ENCODE data around the gene RBM17.
A peak's percentile ranks its signal among the peaks of the same experiment; 100 is the strongest.
"Not testable (repeated sequence)": the region's sequence is repeated elsewhere in the genome, so short reads cannot be mapped to it uniquely, and the experiment has no call there.

RBM17 gene

DNA sequence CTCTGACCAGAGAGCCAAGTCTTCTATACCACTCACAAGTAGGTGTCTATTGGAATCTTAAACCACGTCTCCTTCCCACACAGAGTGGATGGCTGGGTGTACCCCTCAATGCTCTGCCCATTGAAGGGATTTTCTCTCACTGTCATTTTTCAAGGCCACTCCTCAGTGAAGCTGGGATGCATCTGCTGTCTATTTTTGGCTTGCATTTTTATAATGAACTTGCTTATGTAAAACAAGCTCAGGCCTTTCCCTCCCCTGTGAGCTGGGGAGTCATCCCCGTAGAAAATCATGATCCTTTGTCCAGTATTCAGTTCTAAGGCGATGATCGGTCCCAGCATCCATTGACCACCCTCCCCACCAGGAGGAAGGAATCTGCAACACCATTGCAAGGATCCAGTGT, 9.8 kb upstream of the RBM17 start:
- no peak for DNase-seq (ENCODE audit: low read depth, low spot score)

DNA sequence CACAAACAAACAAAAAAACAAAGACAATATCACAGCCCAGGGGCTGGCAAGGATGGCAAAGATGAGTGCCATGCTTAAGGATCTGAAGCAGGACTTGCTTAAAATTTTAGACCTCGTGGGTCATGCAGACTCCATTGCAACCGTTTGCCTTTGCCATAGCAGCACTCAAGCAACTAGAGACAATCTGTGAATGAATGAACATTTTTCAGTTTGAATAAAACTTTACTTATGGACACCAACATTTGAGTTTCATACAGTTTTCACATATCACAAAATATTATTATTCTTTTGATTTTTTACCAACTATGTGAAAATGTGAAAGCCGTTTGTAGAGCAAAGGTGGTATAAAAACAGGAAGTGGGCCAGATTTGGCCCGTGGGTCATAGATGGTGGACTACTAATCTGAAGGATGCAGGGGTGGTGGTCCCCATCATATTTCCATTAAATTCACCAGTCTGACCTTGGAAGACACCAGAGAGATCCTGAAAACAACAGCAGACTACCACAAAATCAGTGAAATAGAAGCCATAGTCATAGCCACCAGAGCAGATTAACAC, 8.3 kb upstream of the RBM17 start:
- no peak for DNase-seq (ENCODE audit: low read depth, low spot score)

DNA sequence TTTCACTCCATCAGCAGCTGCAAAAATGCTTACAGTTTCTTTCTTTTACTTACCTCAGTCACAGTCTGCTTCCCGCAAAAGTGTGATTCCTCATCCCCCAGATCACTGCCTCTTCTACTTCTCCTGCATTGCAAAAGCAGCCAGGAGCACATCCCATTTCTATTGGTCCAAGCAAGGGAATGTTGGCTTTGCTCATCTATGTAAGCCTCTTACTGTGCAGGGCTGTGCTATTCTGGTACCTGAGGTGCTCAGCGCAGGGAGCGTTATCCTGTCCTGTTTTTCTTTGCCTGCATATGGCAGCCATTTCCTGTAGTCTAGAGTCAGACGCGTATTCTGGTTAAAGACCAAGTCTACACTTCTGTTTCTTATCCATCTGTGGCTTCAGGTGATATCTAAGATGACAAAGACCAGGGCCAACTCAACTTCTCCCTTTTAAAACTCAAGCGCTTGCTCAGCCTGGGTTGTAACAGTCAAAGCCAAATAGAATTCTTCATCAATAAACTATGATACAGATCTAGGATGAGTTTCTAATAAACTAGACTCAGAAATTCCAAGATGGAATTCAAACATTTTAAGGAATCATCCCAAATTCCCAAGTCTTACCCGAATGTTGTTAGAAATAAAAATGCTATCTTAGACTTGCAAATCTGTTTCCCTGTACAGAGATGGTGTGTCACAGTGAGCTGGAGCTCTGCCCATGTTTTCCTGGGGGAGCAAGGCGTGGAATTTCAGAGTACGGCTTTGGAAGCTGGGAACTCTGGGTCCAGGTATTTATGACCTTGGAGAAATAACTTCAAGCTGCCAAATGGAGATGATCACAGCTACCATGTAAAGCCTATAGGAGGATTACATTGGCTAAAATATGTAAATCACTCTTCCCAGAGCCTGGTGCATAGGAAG, 6.1 kb upstream of the RBM17 start:
- DNase-seq (ENCODE audit: low read depth, low spot score): no peak

DNA sequence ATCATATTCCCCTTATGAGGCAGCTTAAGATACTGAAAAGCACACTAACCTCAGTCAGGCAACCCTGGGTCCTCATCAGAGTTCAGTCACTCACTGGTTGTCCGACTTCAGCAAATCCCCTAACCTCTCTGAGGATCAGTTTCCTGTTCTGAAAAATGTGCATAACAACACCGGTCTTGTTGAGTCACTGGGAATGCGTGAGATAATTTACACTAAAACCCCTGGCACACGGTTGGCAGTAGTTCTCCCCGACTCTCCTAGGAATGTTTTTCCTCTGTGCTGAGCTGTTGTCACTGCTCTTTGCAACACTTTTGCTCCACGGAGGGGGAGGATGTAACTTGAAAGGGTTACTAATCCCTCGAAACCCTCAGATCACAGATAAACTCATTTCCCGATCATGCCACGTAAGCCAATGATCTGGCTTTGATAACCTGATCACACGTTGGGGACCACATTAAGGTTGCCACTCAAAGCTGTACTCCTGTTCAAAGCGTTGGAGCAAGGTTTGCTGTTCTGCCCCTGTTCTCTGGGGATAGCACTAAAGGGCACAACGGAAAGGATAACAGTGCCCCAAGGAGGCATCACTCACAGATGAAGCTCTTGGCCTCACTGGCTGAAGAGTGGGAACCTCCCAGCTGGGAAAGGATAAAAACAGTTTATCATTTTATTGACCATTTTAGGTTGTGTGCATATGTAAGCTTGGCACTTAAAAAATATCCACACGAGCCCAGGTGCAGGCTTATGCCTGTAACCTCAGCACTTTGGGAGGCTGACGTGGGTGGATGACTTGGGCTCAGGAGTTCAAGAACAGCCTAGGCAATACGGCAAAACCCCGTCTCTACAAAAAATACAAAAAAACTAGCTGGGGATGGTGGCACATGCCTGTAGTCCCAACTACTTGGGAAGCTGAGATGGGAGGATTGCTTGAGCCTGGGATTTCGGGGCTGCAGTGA, 5.0 kb upstream of the RBM17 start:
- no peak for DNase-seq (ENCODE audit: low read depth, low spot score)

DNA sequence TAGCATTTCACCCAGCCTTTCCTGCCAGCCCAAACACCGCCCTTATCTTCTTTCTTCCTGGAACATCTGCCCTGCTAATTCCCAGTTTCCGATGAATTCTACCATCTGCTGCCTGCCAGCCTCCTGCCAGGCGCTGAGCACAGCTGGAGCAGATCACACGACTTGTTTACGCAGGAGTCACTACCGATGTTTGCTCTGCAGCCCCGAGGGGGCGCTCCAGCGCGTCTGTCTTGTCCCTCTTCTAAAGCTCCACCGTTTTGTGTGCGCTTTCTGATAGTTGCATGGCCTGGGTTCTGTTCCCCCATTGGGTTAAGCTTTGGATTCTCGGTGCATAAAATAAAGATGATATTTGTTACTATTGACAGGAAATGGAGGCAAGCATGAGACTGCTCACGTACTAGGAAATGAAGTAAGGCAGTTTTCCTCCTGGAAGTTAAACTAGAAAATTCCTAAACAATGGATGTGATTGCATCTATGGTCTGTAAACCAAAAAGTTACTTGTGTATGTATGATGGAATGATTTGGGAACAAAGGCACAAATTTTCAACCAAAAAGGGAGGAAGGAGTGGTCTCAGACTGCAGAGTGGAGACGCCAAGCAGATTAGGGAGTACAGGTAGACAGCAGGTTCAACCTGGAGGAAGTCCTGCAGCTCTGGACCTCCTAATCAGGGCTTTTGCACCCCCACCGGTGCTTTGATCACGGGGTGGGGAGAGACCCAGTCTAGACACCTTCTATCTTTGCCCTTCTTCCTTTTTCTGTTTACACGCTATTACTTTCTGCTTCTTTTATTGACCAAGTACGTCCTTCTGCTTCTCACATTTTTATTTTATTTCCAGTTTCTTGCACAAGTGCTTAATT, 2.2 kb upstream of the RBM17 start:
- peak; percentile 75 for DNase-seq (ENCODE audit: low read depth, low spot score)

DNA sequence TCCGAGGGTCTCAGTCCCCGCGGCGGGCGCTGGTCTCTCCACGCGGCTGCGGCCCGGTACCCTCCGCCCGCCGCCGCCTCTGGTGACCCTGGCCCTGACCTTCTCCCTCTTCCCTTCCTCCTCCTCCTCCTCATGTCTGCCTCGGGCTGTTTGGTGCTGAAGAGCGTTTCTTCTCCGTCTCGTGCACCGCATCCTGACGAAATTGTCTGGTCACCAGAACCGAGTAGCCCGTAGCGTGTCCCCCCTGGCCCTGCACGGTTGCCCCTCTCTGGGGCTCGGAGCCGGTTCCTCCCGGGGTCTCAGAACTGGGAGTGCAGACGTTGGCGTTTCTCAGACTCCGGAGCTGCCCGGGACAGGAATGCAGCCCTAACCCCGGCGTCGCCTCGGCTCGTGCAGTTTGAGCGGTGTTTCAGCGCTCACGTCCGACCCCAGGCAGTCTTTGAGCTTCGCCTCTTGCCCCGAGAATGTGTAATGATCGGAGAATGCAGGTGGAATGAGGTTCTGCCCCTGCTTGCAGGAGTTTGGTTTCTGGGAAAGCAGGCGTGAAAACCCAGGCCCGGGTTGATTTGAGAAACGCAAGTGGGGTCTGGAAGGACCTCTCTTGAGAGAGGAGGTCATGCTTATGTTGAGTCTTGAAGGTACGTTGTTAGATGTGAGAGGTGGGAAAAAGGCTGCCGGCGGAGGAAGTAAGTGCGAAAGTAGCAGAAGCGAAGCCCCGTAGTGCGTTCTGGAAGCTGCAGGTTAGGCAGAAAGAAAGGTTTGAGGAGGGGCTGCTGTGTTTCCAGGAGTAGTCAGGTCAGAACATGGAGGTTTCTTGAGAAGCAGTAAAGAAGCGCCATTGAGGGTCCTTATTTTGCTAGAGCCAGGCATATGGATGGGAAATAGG, 743 bp downstream of the RBM17 start:
- no peak for DNase-seq (ENCODE audit: low read depth, low spot score)

DNA sequence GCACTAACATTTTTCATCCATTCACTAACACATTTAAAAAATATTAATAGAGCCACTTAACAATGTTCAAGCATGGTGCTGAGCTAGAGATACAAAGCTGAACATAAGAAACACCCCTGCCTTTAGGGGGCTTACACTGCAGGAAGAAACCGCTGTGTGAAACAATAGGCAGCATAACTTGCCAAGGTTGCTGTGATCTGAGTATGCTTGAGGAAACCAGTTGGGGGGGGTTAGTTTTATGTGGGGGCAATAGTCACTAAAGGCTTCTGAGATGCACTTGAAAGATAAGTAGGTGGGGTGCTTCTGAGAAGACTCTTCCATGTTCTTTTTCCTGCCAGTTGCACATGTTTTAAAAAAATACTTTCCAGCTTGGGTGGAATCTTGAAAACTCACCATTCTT, 2.8 kb downstream of the RBM17 start:
- no peak for DNase-seq (ENCODE audit: low read depth, low spot score)

DNA sequence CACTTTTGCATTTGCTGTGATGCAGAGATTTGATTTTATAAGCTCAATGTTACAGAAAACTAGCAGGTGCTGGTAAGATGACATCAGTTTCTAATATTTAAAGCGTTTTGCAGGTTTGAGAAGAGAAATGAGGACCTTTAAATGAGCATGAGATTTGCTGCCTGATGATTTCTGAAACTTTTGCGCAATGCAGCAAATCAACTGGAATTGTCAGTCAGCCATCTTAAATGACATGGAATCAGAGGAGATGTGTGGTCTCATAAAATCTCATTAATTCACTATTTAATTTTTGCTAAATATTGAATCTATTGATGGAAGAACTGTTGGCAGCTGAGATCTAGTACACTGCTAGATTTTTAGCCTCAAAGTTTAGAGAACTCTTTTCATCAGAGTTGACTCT, 3.9 kb downstream of the RBM17 start:
- DNase-seq (ENCODE audit: low read depth, low spot score): no peak

DNA sequence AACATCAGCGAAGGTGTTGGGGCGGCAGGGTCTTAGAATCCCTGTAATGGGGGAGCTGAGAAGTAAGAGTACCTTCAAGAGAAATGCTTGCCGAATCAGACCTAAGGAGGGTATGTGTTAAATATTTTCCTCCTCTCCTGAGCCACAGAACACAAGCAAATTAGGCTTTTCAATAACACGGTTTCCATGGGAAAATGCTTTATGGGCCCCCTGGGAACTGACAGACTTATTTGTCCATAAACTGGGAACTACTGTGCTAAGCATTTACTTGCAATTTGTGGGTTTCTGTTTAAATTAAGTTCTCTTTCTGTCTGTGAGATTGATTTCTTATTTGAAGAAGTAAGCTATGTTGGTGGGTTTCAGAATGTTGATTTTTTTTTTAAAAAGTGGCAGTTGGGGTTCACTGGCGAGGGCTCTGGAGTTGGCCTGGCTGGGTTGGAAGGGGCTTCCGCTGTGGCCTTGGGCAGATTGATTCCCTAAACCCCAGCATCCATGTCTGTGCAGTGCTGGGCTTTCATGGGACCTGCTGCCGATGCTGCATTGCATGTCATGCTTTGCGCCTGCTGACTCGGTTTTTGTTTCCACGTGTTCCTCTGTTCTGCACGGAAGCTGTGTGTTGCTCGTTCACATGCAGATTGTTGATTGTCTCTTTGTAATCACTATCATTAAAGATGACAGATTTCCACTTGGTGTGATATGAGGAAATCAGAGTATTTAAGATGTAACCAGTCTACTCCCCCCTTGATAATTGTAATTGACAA, 7.2 kb downstream of the RBM17 start:
- no peak for DNase-seq (ENCODE audit: low read depth, low spot score)

DNA sequence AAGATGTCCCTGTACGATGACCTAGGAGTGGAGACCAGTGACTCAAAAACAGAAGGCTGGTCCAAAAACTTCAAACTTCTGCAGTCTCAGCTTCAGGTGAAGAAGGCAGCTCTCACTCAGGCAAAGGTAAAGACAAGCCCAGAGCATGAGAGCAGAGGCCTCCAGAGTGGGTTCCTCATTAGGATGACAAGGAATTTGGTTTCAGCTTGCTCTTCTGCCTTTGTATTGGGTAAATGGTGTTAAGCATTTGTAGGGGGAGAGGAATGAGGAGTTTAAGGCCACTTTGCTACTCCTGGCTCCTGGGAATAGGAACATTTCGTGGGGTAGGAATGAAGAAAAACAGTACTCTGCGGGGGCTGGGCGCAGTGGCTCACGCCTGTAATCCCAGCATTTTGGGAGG, 8.2 kb downstream of the RBM17 start:
- DNase-seq (ENCODE audit: low read depth, low spot score): no peak

DNA sequence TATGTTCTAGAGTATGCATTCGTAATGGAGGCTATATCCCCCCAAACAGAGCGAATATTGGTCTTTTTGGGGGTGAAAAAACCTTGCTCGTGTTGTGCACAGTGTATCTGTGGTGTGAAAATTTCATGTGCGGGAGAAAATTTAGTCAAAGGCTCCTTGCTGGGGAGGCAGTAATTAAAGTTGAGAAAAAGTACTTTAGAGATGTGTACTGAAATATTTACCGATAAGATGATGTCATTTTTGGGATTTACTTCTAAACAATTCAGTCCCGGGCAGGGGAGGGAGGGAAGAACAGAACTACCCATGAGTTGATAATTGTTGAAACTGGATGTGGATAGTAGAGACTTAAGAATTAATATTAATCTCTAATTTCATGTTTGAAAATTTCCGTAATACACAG, 9.3 kb downstream of the RBM17 start:
- DNase-seq (ENCODE audit: low read depth, low spot score): no peak

DNA sequence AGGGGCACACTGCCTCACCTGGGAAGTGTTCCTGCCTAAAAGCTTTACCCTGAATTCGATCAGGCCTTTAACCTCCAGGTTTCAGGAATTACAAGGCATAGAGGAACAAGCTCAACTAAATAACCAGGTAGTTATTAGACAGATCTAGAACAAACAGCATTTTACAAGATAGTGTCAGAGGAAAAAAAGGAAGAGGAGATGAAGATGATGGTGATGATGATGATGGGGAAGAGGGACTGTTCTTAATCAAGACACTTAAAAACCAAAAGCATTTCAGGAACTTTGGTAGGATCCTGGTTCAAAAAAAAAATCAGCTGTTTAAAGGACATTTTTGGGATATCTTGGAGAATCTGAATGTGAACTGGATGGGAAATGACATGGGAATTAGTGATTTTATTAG, 11.5 kb downstream of the RBM17 start:
- no peak for DNase-seq (ENCODE audit: low read depth, low spot score)

DNA sequence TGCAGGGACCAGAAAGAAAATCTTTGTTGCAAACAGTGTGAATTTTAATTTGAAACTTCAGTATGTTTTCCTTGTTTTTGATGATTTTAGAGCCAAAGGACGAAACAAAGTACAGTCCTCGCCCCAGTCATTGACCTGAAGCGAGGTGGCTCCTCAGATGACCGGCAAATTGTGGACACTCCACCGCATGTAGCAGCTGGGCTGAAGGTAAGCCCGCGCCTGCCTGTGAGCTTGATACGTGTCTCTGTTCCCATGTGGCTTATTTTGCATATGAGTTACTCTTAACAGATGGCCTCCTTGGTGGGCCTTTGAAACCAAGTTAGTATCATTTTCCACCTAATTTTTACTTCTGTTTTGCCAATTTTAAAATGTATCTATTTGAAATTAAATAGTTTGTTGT, 12.3 kb downstream of the RBM17 start:
- no peak for DNase-seq (ENCODE audit: low read depth, low spot score)

DNA sequence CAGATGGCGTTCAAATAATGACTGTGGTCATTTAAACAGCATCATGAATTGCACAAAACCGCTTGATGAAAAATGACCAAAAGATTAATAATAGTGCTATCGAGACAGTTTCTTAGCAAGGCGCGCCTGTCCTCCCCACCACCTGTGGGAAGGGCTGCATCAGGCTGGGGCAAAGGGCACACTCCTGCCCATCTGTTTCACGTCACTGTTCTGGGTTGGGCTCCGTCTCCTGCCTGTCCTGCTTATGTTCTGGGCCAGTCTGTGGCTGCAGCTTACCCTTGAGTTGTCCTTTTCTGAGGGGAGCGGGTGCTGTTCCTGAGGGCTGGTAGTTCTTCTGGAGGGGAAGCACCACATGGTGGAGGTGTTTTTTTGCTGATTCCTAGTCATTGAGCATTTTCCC, 13.3 kb downstream of the RBM17 start:
- DNase-seq (ENCODE audit: low read depth, low spot score): no peak

DNA sequence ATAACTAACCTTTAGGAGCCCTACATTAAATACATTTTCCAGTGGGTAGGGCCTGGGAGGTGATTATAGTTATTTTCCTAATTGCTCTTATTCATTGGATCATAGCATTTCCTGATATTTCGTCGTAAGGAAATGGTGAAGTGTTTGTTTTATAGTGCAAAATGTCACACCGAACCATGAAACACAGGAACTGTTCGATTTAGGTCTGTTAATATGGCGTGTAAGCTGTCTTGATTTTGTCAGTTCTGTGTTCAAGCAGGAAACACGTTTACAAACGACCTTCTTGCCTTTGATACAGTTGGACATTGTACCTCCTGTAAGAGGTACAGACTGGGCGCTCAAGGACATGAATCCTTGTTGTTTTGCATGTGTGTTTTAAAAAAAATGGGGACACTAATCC, 14.8 kb downstream of the RBM17 start:
- DNase-seq (ENCODE audit: low read depth, low spot score): no peak

DNA sequence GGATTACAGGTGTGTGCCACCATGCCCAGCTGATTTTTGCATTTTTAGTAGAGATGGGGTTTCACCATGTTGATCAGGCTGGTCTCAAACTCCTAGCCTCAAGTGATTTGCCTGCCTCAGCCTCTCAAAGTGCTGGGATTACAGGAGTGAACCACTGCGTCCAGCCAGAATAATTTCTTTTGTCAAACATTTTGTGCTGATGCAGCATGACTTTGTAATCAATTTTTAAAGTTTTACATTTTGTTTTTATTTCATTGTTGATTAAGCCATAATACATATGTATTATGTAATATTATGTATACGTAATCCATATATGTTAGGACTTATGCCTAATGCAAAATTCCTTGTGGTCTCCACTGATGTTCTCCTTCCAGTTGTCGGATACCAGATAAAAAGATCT, 18.8 kb downstream of the RBM17 start:
- DNase-seq (ENCODE audit: low read depth, low spot score): not testable (repeated sequence)

DNA sequence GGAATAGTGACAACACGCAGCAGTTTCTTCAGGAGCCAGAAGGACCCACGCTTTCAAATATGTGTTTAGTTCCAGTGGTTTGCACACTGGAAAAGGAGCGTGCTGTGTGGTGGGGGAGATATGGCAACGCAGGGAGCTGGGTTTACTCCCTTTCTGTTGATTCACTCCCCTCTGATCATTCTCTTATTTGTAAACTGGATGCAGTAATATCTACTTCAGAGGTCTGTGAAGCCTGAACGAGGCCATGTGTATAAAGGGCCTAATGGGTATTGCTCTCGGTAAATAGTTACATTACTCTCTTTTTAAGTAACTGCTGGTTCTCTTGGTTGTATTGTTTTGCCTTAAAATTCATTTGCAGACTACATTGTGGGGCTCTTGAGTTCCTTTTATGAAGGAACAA, 19.2 kb downstream of the RBM17 start:
- no peak for DNase-seq (ENCODE audit: low read depth, low spot score)

DNA sequence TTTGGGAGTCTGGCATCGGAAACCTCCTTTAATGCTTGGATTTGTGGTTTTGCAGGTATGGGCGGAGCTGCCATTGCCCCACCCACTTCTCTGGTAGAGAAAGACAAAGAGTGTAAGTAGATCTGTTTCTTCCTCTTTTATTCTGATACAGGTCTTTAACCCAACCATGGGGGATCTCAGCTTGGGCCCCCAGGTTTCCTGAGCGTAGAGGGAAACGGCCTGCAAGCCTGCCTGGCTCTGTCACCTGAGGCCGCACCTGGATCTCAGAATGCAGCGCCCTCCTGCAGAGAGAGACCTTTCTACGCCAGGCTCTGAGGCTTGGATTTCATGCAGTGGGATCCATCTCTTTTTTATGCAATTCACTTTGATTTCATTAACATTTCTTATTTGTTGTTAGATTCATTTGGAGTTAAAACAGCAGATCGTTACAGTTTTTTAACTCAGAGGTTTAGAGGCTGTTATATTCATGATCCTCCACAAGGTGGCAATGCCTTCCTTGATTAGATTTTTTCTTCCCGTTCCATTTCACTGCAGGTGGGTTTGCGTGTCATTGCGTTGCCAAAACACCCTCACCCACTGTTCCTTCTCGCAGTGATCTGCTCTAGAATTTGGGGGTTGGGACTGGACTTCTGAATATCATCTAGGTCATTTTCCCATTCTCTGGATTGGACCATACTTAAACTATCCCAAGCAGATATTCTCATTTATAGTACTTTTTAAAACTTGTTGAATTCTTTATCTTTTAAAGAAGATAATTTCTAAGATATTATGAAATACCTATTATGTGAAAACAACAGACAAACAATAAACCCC, 20.0 kb downstream of the RBM17 start:
- DNase-seq (ENCODE audit: low read depth, low spot score): no peak

DNA sequence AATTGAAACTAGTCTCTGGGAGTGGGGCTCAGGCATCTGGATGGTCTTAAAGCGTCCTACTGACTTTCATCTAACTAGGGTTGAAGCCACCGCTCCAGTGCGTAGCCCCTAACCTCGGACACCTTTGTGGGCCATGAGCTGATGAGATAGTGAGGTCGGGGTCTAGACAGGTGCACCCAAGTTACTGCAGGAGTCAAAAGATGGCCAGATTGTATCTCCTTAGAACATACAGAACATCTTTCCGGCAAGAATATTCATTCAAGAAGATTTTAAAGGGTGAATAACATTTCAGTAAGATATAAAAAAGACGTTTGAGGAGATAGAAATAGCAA, 20.6 kb downstream of the RBM17 start:
- no peak for DNase-seq (ENCODE audit: low read depth, low spot score)

Measured in activated naive CD8-positive, alpha-beta T cell treated with anti-CD3 and anti-CD28 coated beads, Interleukin-2, amount 50 U/mL, for 16 hours (primary cell).